GM19240 (cell line): ENCODE measurements around the gene CHTOP.

Source experiments
- DNase-seq: peaks from one replicate; pipeline ENCODE4 v3.0.0; 2011; ENCODE audit warnings: low spot score; ENCODE audit not compliant: insufficient read length

The CHTOP gene

GRCh38 chr1:153685544-153686340 lies 51.9 kb downstream of the CHTOP start:
- DNase-seq: no peak

GRCh38 chr1:153687346-153688125 lies 53.7 kb downstream of the CHTOP start:
- no peak for DNase-seq

GRCh38 chr1:153688276-153688675 lies 54.4 kb downstream of the CHTOP start:
- DNase-seq: no peak

GRCh38 chr1:153688736-153689328 lies 55.0 kb downstream of the CHTOP start:
- DNase-seq: no peak

GRCh38 chr1:153693466-153693865 lies 59.6 kb downstream of the CHTOP start:
- no peak for DNase-seq
